ENCODE data around the gene PLK2.

GRCh38 chr5:58439094-58439644 lies 20.7 kb downstream of the PLK2 start:
- TF ChIP-seq MAX (IDR thresholded peaks at IDR 0.05; ENCODE audit: insufficient read depth, insufficient read length) (no peak), CTCF (IDR thresholded peaks at IDR 0.05; ENCODE audit: extremely low read depth in 1 of 2, insufficient read depth in 1 of 2, low read depth in 1 of 2, low read length in 2 of 2) (no peak)

Measured in endothelial cell of umbilical vein (primary cell).